Renal cortex interstitium (tissue), 11 donors: ENCODE data around the gene PDSS2. TPM values are rescaled to one million over a fixed set of nuclear protein-coding genes. Genes with fewer than 3 reads are reported as not detected.
"Not testable (repeated sequence)": the region's sequence is repeated elsewhere in the genome, so short reads cannot be mapped to it uniquely, and the experiment has no call there.

ENCODE experiments used
- DNase-seq, 11 donors: peaks; one replicate each; pipeline ENCODE4 v3.0.0-alpha.2; 2013; ENCODE audit warnings: low read depth in 9 of 11, low spot score in 4 of 11; ENCODE audit errors: extremely low read depth in 1 of 11
- polyA plus RNA-seq, 3 donors: library from polyadenylated mRNA; unstranded; fragments of 120-200 nt; gene quantifications; one replicate each; pipeline ENCODE4 v1.2.1, GENCODE V29; 2013; ENCODE audit not compliant: insufficient read length in 3 of 3

Gene PDSS2
- polyA plus RNA-seq, 3 donors = 16.7 to 20.1 (median 18.1) TPM

- DNase-seq = no peak
Measured at GRCh38 chr6:107436881-107437280, 22.5 kb downstream of the PDSS2 start.

GRCh38 chr6:107435798-107436197 lies 23.6 kb downstream of the PDSS2 start:
- DNase-seq = no peak

- DNase-seq = no peak
Measured at GRCh38 chr6:107434812-107435211, 24.6 kb downstream of the PDSS2 start.

- DNase-seq = not testable (repeated sequence)
Measured at GRCh38 chr6:107425951-107426350, 33.4 kb downstream of the PDSS2 start.

- DNase-seq = peak in 6 of 11 donors; percentile 22 to 41 (median 24)
Measured at GRCh38 chr6:107423474-107423990, 35.8 kb downstream of the PDSS2 start.

GRCh38 chr6:107421696-107422256 lies 37.6 kb downstream of the PDSS2 start:
- DNase-seq = no peak

GRCh38 chr6:107419733-107420132 lies 39.6 kb downstream of the PDSS2 start:
- peak in 1 of 11 donors; percentile 13 for DNase-seq

- no peak for DNase-seq
Measured at GRCh38 chr6:107418118-107418517, 41.2 kb downstream of the PDSS2 start.

- DNase-seq = no peak
Measured at GRCh38 chr6:107416145-107416544, 43.2 kb downstream of the PDSS2 start.

- DNase-seq = no peak
Measured at GRCh38 chr6:107413966-107414645, 45.3 kb downstream of the PDSS2 start.

- no peak for DNase-seq
Measured at GRCh38 chr6:107411161-107411560, 48.2 kb downstream of the PDSS2 start.

- DNase-seq = no peak
Measured at GRCh38 chr6:107409942-107410341, 49.4 kb downstream of the PDSS2 start.

GRCh38 chr6:107408714-107409113 lies 50.6 kb downstream of the PDSS2 start:
- DNase-seq = peak in 1 of 11 donors; percentile 14

- DNase-seq = no peak
Measured at GRCh38 chr6:107405002-107405401, 54.4 kb downstream of the PDSS2 start.

GRCh38 chr6:107402533-107402932 lies 56.8 kb downstream of the PDSS2 start:
- no peak for DNase-seq

GRCh38 chr6:107401573-107401972 lies 57.8 kb downstream of the PDSS2 start:
- DNase-seq = no peak

- DNase-seq = no peak
Measured at GRCh38 chr6:107400616-107401147, 58.7 kb downstream of the PDSS2 start.

GRCh38 chr6:107399935-107400334 lies 59.4 kb downstream of the PDSS2 start:
- no peak for DNase-seq

GRCh38 chr6:107398001-107398400 lies 61.4 kb downstream of the PDSS2 start:
- no peak for DNase-seq

- DNase-seq = no peak
Measured at GRCh38 chr6:107396211-107396610, 63.2 kb downstream of the PDSS2 start.
